GM12878 (cell line): ENCODE results near the gene PRKAB1. TPM values are rescaled to one million over a fixed set of nuclear protein-coding genes. Genes with fewer than 3 reads are reported as not detected.

Experiments
- ASH2L ChIP-seq: fragments of 300-600, 200-600 bp; sonication (generic); IDR thresholded peaks from 2 replicates; pipeline ENCODE4 v1.6.1; 2017; ENCODE audit warnings: low read depth, mild to moderate bottlenecking, borderline replicate concordance
- CEBPZ ChIP-seq: fragments of 150-350 bp; IDR thresholded peaks from 2 replicates; pipeline ENCODE4 v1.6.1; 2016; ENCODE audit warnings: low read depth, low read length
- CHD1 ChIP-seq: IDR thresholded peaks from 2 replicates; pipeline ENCODE4 v1.6.1; 2012; ENCODE audit warnings: low read depth, low read length, improper control_type of control experiment
- E4F1 ChIP-seq: fragments of 450-650 bp; IDR thresholded peaks from 2 replicates; pipeline ENCODE4 v1.6.1; 2018; ENCODE audit warnings: borderline replicate concordance, mild to moderate bottlenecking; ENCODE audit not compliant: partially characterized antibody
- ESRRA ChIP-seq: IDR thresholded peaks from 2 replicates; pipeline ENCODE4 v1.6.1; 2012; ENCODE audit warnings: mild to moderate bottlenecking, low read length, improper control_type of control experiment
- GATAD2B ChIP-seq: fragments of 450-650 bp; conservative IDR thresholded peaks from 2 replicates; pipeline ENCODE4 v1.6.1; 2017; ENCODE audit warnings: low read depth, mild to moderate bottlenecking, moderate library complexity
- KLF5 ChIP-seq: fragments of 450-650 bp; IDR thresholded peaks from 2 replicates; pipeline ENCODE4 v1.6.1; 2014; ENCODE audit warnings: mild to moderate bottlenecking; ENCODE audit not compliant: partially characterized antibody
- NR2F1 ChIP-seq: fragments of 450-650 bp; conservative IDR thresholded peaks from 2 replicates; pipeline ENCODE4 v1.6.1; 2017; ENCODE audit warnings: mild to moderate bottlenecking
- NRF1 ChIP-seq: conservative IDR thresholded peaks from 2 replicates; pipeline ENCODE4 v1.6.1; 2011; ENCODE audit warnings: mild to moderate bottlenecking, low read depth, low read length, improper control_type of control experiment
- RAD21 ChIP-seq: IDR thresholded peaks from 2 replicates; pipeline ENCODE4 v1.6.1; 2011; ENCODE audit warnings: mild to moderate bottlenecking, low read depth, low read length, moderate library complexity; ENCODE audit not compliant: insufficient read depth
- SIX5 ChIP-seq: IDR thresholded peaks from 2 replicates; pipeline ENCODE4 v1.6.1; 2011; ENCODE audit warnings: mild to moderate bottlenecking, low read depth, low read length, moderate library complexity; ENCODE audit not compliant: severe bottlenecking
- SMARCA5 ChIP-seq: fragments of 450-650 bp; IDR thresholded peaks from 2 replicates; pipeline ENCODE4 v1.6.1; 2017; ENCODE audit warnings: mild to moderate bottlenecking
- SMC3 ChIP-seq: IDR thresholded peaks from 2 replicates; pipeline ENCODE4 v1.6.1; 2011; ENCODE audit warnings: low read length, improper control_type of control experiment, borderline replicate concordance
- polyA plus RNA-seq, 11 experiments: library from polyadenylated mRNA; depleted of rRNA in 4 of 11; unstranded in 6 of 11; stranded (reverse) in 5 of 11; fragments of >200 nt; fragmentation: Nextera tagmentation in 4 of 11; fragmentation: Illumina TruSeq in 1 of 11; extraction: Ambion mirVana in 4 of 11; extraction: Trizol in 1 of 11; gene quantifications; 1 replicate in 1 of 11; 2 replicates in 10 of 11; pipeline versions ENCODE4 v1.2.1 to v1.2.3, GENCODE V29; 2011 to 2016; ENCODE audit warnings: inconsistent platforms in 2 of 11, missing spikeins in 2 of 11, low read depth in 1 of 11
- total RNA-seq, 4 experiments: library from RNA; depleted of rRNA in 3 of 4; stranded (reverse); fragments of >200 nt in 3 of 4; fragmentation: Illumina TruSeq in 1 of 4; extraction: Trizol in 1 of 4; gene quantifications; 2 replicates each; pipeline versions ENCODE4 v1.2.1 to v1.2.3, GENCODE V29; 2013 to 2021
- TF ChIP-seq, protein P1 (sequence below): IDR thresholded peaks from 2 replicates; pipeline ENCODE4 v1.6.1; 2012; ENCODE audit warnings: low read length, inconsistent platforms
- TF ChIP-seq, protein P2 (sequence below): fragments of 450-650 bp; conservative IDR thresholded peaks from 2 replicates; pipeline ENCODE4 v1.6.1; 2017; ENCODE audit warnings: mild to moderate bottlenecking, moderate library complexity
- TF ChIP-seq, protein P3 (sequence below): IDR thresholded peaks from 2 replicates; pipeline ENCODE4 v1.6.1; 2012; ENCODE audit warnings: mild to moderate bottlenecking, low read depth, low read length

The PRKAB1 gene
- total and polyA plus RNA-seq, 10 of the 15 experiments (the other 5 are each of a cell fraction or from before 2014, with no cell fraction given) = 24.6 to 85.0 (median 50.6) TPM

DNA sequence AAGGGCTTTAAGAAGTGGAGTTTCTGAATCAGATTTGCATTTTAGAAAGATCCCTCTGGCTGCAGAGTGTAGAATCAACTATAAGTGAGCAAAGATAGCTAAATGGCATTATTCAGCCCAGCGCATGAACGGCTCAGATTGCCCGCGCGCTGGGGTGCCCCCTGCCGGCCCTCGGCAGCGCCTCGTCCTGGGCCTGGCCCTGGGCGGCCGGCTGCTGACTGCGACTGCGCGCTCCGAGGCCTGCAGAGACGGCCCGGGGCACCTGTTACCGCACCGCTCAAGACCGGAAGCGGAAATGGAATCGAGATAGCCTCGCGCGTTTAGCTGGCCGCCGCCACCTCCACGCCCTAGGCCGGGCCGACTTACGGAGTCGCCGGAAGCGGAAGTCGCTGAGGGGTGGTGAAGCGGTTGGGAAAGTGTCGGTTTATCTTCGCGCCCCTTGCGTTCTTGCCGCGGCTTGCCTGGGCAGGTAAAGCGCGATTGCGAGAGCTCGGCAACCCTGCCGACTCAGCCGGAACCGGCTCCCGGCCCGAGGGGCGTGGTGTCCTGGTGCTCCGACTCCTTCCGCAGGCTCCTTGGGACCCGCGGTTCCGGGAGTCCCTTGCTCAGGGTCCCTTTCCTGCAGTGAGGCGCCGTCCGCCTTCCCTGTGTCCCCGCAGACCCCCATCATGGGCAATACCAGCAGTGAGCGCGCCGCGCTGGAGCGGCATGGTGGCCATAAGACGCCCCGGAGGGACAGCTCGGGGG lies at the start of gene PRKAB1 (continued):
- TF ChIP-seq CHD1 (0 out of 2 replicates have a peak, but pooled peaks have one; percentile 10), NRF1 (0 out of 2 replicates have a peak, but pooled peaks have one; percentile 20), E4F1 (peak; percentile 81), SMC3 (no peak; the same call in 1 of the 2 replicates), CEBPZ (no peak), SIX5 (peak; percentile 38), SMARCA5 (no peak; the same call in 1 of the 2 replicates), KLF5 (peak; percentile 52), ASH2L (no peak; the same call in 1 of the 2 replicates), GATAD2B (peak; percentile 80), NR2F1 (0 out of 2 replicates have a peak, but pooled peaks have one; percentile 8), ESRRA (no peak), RAD21 (peak; percentile 51)
- TF ChIP-seq, protein P1, sequence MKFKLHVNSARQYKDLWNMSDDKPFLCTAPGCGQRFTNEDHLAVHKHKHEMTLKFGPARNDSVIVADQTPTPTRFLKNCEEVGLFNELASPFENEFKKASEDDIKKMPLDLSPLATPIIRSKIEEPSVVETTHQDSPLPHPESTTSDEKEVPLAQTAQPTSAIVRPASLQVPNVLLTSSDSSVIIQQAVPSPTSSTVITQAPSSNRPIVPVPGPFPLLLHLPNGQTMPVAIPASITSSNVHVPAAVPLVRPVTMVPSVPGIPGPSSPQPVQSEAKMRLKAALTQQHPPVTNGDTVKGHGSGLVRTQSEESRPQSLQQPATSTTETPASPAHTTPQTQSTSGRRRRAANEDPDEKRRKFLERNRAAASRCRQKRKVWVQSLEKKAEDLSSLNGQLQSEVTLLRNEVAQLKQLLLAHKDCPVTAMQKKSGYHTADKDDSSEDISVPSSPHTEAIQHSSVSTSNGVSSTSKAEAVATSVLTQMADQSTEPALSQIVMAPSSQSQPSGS = no peak
- TF ChIP-seq, protein P2, sequence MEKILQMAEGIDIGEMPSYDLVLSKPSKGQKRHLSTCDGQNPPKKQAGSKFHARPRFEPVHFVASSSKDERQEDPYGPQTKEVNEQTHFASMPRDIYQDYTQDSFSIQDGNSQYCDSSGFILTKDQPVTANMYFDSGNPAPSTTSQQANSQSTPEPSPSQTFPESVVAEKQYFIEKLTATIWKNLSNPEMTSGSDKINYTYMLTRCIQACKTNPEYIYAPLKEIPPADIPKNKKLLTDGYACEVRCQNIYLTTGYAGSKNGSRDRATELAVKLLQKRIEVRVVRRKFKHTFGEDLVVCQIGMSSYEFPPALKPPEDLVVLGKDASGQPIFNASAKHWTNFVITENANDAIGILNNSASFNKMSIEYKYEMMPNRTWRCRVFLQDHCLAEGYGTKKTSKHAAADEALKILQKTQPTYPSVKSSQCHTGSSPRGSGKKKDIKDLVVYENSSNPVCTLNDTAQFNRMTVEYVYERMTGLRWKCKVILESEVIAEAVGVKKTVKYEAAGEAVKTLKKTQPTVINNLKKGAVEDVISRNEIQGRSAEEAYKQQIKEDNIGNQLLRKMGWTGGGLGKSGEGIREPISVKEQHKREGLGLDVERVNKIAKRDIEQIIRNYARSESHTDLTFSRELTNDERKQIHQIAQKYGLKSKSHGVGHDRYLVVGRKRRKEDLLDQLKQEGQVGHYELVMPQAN = peak; percentile 89
- TF ChIP-seq, protein P3, sequence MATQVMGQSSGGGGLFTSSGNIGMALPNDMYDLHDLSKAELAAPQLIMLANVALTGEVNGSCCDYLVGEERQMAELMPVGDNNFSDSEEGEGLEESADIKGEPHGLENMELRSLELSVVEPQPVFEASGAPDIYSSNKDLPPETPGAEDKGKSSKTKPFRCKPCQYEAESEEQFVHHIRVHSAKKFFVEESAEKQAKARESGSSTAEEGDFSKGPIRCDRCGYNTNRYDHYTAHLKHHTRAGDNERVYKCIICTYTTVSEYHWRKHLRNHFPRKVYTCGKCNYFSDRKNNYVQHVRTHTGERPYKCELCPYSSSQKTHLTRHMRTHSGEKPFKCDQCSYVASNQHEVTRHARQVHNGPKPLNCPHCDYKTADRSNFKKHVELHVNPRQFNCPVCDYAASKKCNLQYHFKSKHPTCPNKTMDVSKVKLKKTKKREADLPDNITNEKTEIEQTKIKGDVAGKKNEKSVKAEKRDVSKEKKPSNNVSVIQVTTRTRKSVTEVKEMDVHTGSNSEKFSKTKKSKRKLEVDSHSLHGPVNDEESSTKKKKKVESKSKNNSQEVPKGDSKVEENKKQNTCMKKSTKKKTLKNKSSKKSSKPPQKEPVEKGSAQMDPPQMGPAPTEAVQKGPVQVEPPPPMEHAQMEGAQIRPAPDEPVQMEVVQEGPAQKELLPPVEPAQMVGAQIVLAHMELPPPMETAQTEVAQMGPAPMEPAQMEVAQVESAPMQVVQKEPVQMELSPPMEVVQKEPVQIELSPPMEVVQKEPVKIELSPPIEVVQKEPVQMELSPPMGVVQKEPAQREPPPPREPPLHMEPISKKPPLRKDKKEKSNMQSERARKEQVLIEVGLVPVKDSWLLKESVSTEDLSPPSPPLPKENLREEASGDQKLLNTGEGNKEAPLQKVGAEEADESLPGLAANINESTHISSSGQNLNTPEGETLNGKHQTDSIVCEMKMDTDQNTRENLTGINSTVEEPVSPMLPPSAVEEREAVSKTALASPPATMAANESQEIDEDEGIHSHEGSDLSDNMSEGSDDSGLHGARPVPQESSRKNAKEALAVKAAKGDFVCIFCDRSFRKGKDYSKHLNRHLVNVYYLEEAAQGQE = no peak
